ENCODE results near the gene UNC5C.

The UNC5C gene

DNA sequence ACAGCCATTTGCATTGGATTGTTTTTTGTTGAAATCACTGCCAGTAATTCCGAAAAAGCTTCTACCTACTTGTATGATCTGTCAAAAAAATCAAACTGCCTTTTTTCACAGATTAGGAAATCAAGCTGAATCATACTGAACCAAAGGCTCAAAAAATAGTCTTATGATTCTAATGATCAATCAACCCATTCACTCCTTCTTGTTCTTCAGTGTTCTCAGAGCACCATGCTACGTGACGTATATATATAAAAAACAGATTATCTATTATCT lies 187.1 kb downstream of the UNC5C start:
- no peak for DNase-seq (ENCODE audit: low spot score in 2 of 2)
- no peak for ATAC-seq (replicated peaks; ENCODE audit: extremely low read depth, poor library complexity, severe bottlenecking)
- H3K4me3 Mint-ChIP-seq = no peak overlapping the region
- H3K27me3 Mint-ChIP-seq = no peaks in the 10 kb centered on the region
- no peaks in the 10 kb centered on the region for H3K4me1 Mint-ChIP-seq
- H3K27ac Mint-ChIP-seq (ENCODE audit: low read depth) = no peak overlapping the region
- peaks cover 6% of the 10 kb centered on the region for H3K9me3 Mint-ChIP-seq
- H3K36me3 Mint-ChIP-seq (ENCODE audit: insufficient read depth) = no peaks in the 10 kb centered on the region

DNA sequence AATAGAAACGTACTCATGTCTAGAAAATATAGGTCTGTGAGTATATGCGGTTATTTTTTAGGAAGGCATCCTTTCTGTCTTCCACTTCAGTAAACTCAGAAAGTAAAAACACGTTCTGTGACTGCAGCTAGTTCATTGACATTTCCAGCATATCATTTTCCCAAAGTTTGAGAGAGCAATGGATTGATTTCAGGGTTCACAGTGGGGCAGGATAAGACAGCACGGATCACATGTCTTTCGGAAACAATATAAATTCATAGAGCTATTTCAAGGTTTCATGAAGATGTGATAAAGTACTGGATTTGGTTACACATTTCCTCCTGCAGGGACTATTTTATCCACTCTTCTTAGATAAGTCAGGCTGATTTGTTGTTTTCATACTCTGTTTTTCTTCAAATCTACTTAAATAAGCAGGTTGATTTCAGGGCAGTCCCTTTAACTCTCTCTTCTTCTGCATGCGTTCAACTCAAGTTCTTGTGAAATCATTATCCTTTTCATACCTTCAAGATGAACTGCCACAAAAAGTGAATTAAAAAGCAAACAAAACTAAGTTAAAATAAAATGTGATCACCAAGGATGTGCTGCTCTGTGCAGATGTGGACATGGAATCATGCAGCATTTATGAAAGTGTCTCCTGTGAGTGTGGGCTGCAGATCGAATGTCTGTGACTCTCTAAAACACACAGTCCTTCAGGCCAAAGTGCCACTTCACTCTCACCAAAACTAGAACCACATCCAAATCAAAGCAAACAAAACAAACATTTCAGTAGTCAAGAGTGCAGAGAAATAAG lies 187.7 kb downstream of the UNC5C start:
- no peak for DNase-seq (ENCODE audit: low spot score in 2 of 2)
- no peaks in the 10 kb centered on the region for H3K27me3 Mint-ChIP-seq
- ATAC-seq (replicated peaks; ENCODE audit: extremely low read depth, poor library complexity, severe bottlenecking) = no peak

DNA sequence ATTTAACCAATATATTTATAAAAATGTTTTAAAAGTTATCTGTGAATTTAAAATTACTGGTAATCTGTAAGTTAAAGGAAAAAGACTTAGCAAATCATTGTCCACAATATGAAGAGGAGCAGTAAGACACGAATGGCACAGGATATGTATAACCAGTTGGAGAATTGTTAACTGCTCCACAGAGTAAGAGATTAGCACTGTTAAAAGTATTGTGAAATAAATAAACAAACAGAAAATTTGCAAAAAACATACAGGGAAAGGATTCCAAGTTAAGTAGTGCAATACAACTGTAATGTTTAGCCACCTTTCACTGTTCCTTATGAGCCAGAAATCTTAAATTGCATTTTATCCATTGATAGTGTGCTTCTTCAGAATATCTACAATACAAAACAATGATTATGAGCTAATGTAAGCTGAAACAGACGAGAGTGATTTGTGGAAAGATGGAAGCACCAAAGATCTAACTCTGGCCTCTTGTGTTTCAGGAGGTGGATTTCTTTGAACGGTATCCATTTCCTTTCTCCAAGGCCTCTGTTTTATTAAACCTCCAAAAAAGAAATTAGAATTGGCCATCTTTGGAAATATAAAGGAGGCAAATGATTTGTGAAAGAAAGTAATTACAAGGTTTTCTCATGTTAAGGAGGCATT lies 188.4 kb downstream of the UNC5C start:
- Mint-ChIP-seq H3K4me3 (no peak overlapping the region), H3K27me3 (no peaks in the 10 kb centered on the region), H3K36me3 (ENCODE audit: insufficient read depth) (no peaks in the 10 kb centered on the region), H3K9me3 (peaks cover 6% of the 10 kb centered on the region), H3K27ac (ENCODE audit: low read depth) (no peak overlapping the region), H3K4me1 (no peaks in the 10 kb centered on the region)
- DNase-seq (ENCODE audit: low spot score in 2 of 2) = no peak
- ATAC-seq (replicated peaks; ENCODE audit: extremely low read depth, poor library complexity, severe bottlenecking) = no peak

More for the DNA sequence above, 187.7 kb downstream of the UNC5C start:
- peaks cover 6% of the 10 kb centered on the region for H3K9me3 Mint-ChIP-seq
- no peak overlapping the region for H3K27ac Mint-ChIP-seq (ENCODE audit: low read depth)
- H3K36me3 Mint-ChIP-seq (ENCODE audit: insufficient read depth) = no peaks in the 10 kb centered on the region
- H3K4me1 Mint-ChIP-seq = no peaks in the 10 kb centered on the region
- no peak overlapping the region for H3K4me3 Mint-ChIP-seq

DNA sequence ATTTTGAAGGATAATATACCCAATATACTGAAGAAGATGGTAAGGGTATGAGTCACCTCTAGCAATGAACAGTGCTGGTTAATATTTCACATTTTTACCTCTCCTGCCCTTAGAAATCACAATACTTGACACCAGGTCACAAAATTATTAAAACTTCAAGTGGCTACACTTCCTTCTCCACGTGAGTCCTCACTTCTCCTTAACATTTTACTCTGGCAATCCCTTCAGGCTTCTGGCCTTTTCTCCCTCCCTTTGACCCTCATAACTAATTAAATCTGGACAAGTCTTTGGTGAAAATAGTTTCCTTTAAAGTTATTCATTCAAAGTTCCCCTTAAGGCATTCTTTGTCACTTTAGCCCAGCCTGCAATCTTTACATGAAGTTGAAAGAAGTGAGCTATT lies 190.4 kb downstream of the UNC5C start:
- Mint-ChIP-seq H3K4me1 (no peaks in the 10 kb centered on the region), H3K27me3 (no peaks in the 10 kb centered on the region), H3K4me3 (no peak overlapping the region), H3K9me3 (peaks cover 6% of the 10 kb centered on the region), H3K36me3 (ENCODE audit: insufficient read depth) (no peaks in the 10 kb centered on the region), H3K27ac (ENCODE audit: low read depth) (no peak overlapping the region)
- ATAC-seq (replicated peaks; ENCODE audit: extremely low read depth, poor library complexity, severe bottlenecking) (no peak), DNase-seq (ENCODE audit: low spot score in 2 of 2) (no peak)

DNA sequence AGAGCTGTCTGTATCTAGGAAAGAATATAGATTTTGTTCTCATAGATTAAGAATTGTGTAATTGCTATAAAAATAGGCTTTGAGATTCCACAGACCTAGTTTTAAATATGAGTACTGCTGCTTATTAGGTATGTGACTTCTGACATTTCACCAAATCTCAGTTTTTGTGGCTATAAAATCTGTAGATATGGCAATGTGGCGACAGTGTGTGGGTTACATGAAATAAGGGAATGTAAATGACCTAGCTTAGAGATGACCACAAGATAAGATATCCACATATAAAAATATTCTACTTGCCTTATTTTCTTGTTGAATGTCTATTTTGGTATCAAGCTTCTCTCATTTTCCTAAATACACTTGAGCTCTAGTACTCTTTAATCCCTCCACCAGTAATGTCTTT lies 193.8 kb downstream of the UNC5C start:
- ATAC-seq (replicated peaks; ENCODE audit: extremely low read depth, poor library complexity, severe bottlenecking) (no peak), DNase-seq (ENCODE audit: low spot score in 2 of 2) (no peak)
- no peaks in the 10 kb centered on the region for H3K27me3 Mint-ChIP-seq
- no peaks in the 10 kb centered on the region for H3K36me3 Mint-ChIP-seq (ENCODE audit: insufficient read depth)
- H3K4me3 Mint-ChIP-seq = no peak overlapping the region
- peaks cover 14% of the 10 kb centered on the region for H3K9me3 Mint-ChIP-seq
- H3K27ac Mint-ChIP-seq (ENCODE audit: low read depth) = no peak overlapping the region
- no peaks in the 10 kb centered on the region for H3K4me1 Mint-ChIP-seq

DNA sequence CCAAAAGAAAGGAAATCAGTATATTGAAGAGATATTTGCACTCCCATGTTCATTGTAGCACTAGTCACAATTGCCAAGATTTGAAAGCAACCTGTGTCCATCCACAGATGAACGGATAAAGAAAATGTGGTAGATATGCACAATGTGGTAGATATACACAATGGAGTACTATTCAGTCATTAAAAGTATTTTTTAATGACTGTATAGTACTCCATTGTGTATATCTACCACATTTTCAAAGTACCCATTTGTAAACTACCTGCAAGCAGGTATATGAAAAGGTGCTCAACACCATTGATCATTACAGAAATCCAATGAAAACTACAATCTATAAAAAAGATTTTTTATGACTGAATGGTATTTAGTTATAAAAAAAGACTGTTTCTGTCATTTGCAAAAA lies 200.4 kb downstream of the UNC5C start:
- H3K4me1 Mint-ChIP-seq = no peaks in the 10 kb centered on the region
- peaks cover 53% of the 10 kb centered on the region for H3K9me3 Mint-ChIP-seq
- H3K27me3 Mint-ChIP-seq = no peaks in the 10 kb centered on the region
- H3K27ac Mint-ChIP-seq (ENCODE audit: low read depth) = no peak overlapping the region
- no peaks in the 10 kb centered on the region for H3K36me3 Mint-ChIP-seq (ENCODE audit: insufficient read depth)
- ATAC-seq (replicated peaks; ENCODE audit: extremely low read depth, poor library complexity, severe bottlenecking) (no peak), DNase-seq (ENCODE audit: low spot score in 2 of 2) (no peak)
- no peak overlapping the region for H3K4me3 Mint-ChIP-seq

DNA sequence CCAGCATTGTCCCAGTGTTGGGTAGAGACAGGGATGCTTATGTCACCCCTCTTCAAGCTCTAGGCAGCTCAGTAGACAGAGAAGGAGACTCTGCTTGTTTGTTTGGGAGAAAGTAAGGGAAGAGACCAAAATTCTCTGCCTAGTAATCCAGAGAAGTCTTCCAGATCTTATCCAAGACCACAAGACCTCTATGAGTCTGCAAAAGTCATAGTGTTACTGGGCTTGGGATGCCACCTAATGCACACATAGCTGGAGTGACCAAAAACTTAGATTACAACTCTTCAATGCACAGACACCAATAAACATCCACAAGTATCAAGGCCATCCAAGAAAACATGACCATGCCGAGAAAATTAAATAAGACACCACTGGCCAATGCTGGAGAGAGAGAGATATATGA lies 205.5 kb downstream of the UNC5C start:
- DNase-seq (ENCODE audit: low spot score in 2 of 2) (no peak), ATAC-seq (replicated peaks; ENCODE audit: extremely low read depth, poor library complexity, severe bottlenecking) (no peak)
- Mint-ChIP-seq H3K36me3 (ENCODE audit: insufficient read depth) (no peaks in the 10 kb centered on the region), H3K27me3 (no peaks in the 10 kb centered on the region), H3K27ac (ENCODE audit: low read depth) (no peak overlapping the region), H3K4me1 (no peaks in the 10 kb centered on the region), H3K9me3 (peaks cover 50% of the 10 kb centered on the region), H3K4me3 (no peak overlapping the region)

DNA sequence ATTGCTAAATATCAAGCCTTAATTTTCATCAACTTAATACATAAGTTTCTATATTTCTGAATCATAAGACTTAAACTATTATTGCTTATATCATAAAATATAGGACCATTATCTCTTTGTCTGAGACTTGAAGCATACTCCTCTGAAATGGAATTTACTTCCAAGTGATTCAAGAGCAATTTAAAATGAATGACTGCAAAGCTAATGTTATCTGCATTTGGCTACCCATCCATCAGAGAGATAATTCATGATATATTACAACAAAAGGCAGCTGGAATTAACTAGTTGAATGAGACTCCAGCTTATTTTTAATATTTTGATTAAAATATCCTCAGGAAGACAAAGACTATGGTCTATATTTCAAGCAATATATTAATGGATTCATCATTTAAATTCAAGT lies 208.6 kb downstream of the UNC5C start:
- H3K4me3 Mint-ChIP-seq = no peak overlapping the region
- H3K9me3 Mint-ChIP-seq = peaks cover 40% of the 10 kb centered on the region
- H3K36me3 Mint-ChIP-seq (ENCODE audit: insufficient read depth) = no peaks in the 10 kb centered on the region
- H3K27ac Mint-ChIP-seq (ENCODE audit: low read depth) = no peak overlapping the region
- ATAC-seq (replicated peaks; ENCODE audit: extremely low read depth, poor library complexity, severe bottlenecking) (no peak), DNase-seq (ENCODE audit: low spot score in 2 of 2) (no peak)
- H3K27me3 Mint-ChIP-seq = no peaks in the 10 kb centered on the region
- H3K4me1 Mint-ChIP-seq = no peaks in the 10 kb centered on the region

DNA sequence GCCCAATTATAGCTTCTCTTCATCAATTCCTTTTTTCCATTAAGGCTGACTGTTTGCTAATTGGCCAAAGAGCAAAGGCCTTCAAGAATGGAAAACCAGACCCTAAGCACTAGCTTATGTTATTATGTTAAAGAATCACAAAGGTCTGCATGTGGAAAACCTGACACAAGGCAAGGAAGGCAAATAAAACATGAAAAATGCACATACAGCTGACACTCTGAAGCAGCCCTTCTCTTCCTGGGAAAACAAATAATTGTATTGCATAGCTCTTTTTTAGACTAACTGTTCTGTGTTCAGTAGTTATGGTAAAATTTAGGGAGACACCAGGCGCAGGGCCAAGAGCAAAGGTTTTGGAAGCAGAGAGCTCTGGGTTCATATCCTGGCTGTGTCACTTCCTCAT lies 223.1 kb downstream of the UNC5C start:
- Mint-ChIP-seq H3K4me3 (no peak overlapping the region), H3K27me3 (no peaks in the 10 kb centered on the region), H3K27ac (ENCODE audit: low read depth) (no peak overlapping the region), H3K36me3 (ENCODE audit: insufficient read depth) (no peaks in the 10 kb centered on the region), H3K4me1 (no peaks in the 10 kb centered on the region), H3K9me3 (no peaks in the 10 kb centered on the region)
- no peak for DNase-seq (ENCODE audit: low spot score in 2 of 2)
- no peak for ATAC-seq (replicated peaks; ENCODE audit: extremely low read depth, poor library complexity, severe bottlenecking)

DNA sequence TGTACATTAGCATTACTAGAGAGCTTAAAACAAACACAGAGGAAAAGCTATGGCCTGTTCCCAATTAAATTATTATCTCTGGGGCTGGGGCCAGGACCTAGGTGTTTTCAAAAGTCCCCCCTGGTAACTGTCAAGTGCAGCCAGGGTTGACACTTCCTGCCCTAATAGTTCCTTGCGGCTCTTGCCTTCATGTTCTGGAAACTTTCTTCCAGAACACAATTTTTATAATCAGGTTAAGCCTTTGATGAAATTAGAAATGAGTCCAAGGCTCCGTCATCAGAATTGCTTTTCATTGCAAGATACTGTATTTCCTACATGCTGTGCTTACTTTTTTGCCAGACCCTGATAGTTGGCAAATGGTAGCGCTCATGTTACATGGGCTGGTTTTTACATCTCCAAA lies 229.6 kb downstream of the UNC5C start:
- Mint-ChIP-seq H3K27ac (ENCODE audit: low read depth) (no peak overlapping the region), H3K4me3 (no peak overlapping the region), H3K27me3 (no peaks in the 10 kb centered on the region), H3K4me1 (no peaks in the 10 kb centered on the region), H3K36me3 (ENCODE audit: insufficient read depth) (no peaks in the 10 kb centered on the region), H3K9me3 (peaks cover 12% of the 10 kb centered on the region)
- DNase-seq (ENCODE audit: low spot score in 2 of 2) = no peak
- ATAC-seq (replicated peaks; ENCODE audit: extremely low read depth, poor library complexity, severe bottlenecking) = no peak

DNA sequence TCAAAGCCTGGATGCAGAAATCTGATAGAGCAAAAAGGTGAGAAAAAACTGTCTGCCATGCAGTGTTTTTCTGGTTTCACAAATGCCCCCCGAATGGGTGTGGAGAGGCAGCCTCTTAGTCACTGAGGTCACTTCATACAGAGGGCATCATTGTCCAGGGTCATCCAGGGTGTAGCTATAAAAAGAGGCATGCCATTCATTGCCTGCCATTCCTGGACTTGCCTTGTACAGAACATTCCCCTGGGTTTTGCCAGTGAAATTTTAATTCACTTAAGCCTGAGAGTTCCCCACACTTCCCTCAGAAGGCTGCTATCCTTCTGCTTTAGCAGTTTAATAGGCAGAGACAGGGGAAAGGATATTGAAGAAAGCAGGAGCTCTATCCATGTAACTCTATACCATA lies 230.3 kb downstream of the UNC5C start:
- no peak for DNase-seq (ENCODE audit: low spot score in 2 of 2)
- H3K4me1 Mint-ChIP-seq = no peaks in the 10 kb centered on the region
- H3K27ac Mint-ChIP-seq (ENCODE audit: low read depth) = no peak overlapping the region

DNA sequence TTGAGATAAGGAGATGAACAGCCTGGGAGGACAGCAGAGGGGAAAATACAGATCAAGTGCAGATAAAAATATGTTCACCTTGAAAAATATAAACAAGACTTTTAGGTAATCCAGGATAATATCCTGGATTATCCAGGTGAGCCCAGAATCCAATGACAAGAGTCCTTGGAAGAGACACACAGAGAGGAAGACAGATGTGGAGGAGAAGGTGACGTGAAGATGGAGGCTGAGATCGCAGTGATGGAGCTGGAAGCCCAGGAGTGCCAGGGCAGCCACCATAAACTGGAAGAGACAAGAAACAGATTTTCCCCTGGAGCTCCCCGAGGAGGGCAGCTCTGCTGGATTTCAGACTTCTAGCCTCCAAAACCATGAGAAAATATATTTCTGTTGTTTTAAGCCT lies 230.7 kb downstream of the UNC5C start:
- H3K4me1 Mint-ChIP-seq = no peaks in the 10 kb centered on the region
- DNase-seq (ENCODE audit: low spot score in 2 of 2) (no peak), ATAC-seq (replicated peaks; ENCODE audit: extremely low read depth, poor library complexity, severe bottlenecking) (no peak)
- no peak overlapping the region for H3K27ac Mint-ChIP-seq (ENCODE audit: low read depth)
- H3K4me3 Mint-ChIP-seq = no peak overlapping the region
- H3K9me3 Mint-ChIP-seq = peaks cover 12% of the 10 kb centered on the region
- H3K36me3 Mint-ChIP-seq (ENCODE audit: insufficient read depth) = no peaks in the 10 kb centered on the region
- H3K27me3 Mint-ChIP-seq = no peaks in the 10 kb centered on the region

More for the DNA sequence above, 230.3 kb downstream of the UNC5C start:
- Mint-ChIP-seq H3K27me3 (no peaks in the 10 kb centered on the region), H3K36me3 (ENCODE audit: insufficient read depth) (no peaks in the 10 kb centered on the region), H3K4me3 (no peak overlapping the region), H3K9me3 (peaks cover 12% of the 10 kb centered on the region)
- no peak for ATAC-seq (replicated peaks; ENCODE audit: extremely low read depth, poor library complexity, severe bottlenecking)

DNA sequence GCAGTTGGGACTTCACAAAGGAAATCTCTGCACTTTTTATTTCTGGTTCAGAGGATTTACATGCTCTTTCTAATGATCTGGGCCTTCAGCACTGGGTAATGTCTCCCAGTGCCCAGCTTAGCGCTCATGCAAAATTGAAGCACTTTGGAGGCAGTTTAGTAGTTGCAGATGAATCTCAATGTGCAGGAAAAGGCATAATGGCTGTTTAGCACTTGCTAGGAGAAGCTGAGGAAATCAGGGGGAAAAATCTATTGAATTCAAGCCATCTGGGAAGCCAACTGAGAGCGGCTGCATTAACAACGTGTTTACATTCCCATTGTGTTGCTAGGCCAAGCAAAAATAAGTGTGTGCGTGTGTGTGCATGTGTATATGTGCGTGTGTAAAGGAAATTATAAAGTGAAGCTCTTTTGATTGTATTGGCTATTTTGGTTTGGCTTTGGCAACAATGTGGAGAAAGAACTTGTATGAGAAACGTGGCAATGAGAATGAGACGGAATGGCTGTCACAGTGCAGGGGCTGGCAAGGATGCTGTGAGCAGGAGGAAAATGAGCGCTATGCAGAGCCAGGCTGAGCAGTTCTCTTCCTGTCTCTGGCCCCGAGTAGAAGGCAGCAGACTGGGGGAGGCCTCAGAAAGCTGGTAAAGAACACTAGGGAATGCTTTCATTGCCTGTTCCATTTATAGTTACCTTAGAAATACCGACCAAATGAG lies 231.5 kb downstream of the UNC5C start:
- no peak for ATAC-seq (replicated peaks; ENCODE audit: extremely low read depth, poor library complexity, severe bottlenecking)
- Mint-ChIP-seq H3K4me1 (no peaks in the 10 kb centered on the region), H3K4me3 (no peak overlapping the region), H3K27ac (ENCODE audit: low read depth) (no peak overlapping the region), H3K36me3 (ENCODE audit: insufficient read depth) (no peaks in the 10 kb centered on the region), H3K9me3 (peaks cover 12% of the 10 kb centered on the region), H3K27me3 (no peaks in the 10 kb centered on the region)
- no peak for DNase-seq (ENCODE audit: low spot score in 2 of 2)
